SK-MEL-5 (cell line): ENCODE results near the gene PROKR2. TPM values are rescaled to one million over a fixed set of nuclear protein-coding genes. Genes with fewer than 3 reads are reported as not detected.

Source experiments
- DNase-seq: peaks from one replicate; pipeline ENCODE4 v3.0.0-alpha.2; 2016; ENCODE audit warnings: low read depth, low spot score
- in situ Hi-C: cut with HindIII; loops from 2 replicates; pipeline ENCODE4 v1.10.0; 2016; ENCODE audit warnings: low sequenced_read_pairs, high pct_unique_total_duplicates, low pct_unique_long_range_greater_than_20kb
- small RNA-seq, 2 experiments: library from RNA; depleted of rRNA; stranded (forward); fragments of <200 nt; gene quantifications; one replicate each; pipeline ENCODE3, GENCODE V24; 2014
- total RNA-seq: library from RNA; depleted of rRNA; stranded (reverse); fragments of >200 nt; shearing (Covaris generic); gene quantifications from 2 replicates; pipeline ENCODE4 v1.2.3, GENCODE V29; 2014; rRNA removed

The PROKR2 gene
- total RNA-seq, 1 experiment from 2014 or later, result not detected

- in situ Hi-C loops, result no loop called here
- no peak for DNase-seq
Measured at GRCh38 chr20:5309971-5310370, 6.8 kb downstream of the PROKR2 start.

- DNase-seq, result no peak
- in situ Hi-C loops, result no loop called here
Measured at GRCh38 chr20:5298811-5299210, 17.9 kb downstream of the PROKR2 start.

- DNase-seq, result no peak
- in situ Hi-C loops, result no loop called here
Measured at GRCh38 chr20:5297280-5298004, 19.3 kb downstream of the PROKR2 start.

- in situ Hi-C loops, result no loop called here
Measured at GRCh38 chr20:5290596-5290995, 26.2 kb downstream of the PROKR2 start.

GRCh38 chr20:5282561-5282960, 34.2 kb downstream of the PROKR2 start:
- in situ Hi-C loops, result no loop called here
- DNase-seq, result no peak

More at GRCh38 chr20:5290596-5290995, 26.2 kb downstream of the PROKR2 start:
- no peak for DNase-seq

- no peak for DNase-seq
- in situ Hi-C loops, result no loop called here
Measured at GRCh38 chr20:5279661-5280060, 37.1 kb downstream of the PROKR2 start.

- in situ Hi-C loops, result no loop called here
- DNase-seq, result no peak
Measured at GRCh38 chr20:5272268-5272667, 44.5 kb downstream of the PROKR2 start.

GRCh38 chr20:5270603-5271002, 46.2 kb downstream of the PROKR2 start:
- DNase-seq, result no peak
- in situ Hi-C loops, result no loop called here

- DNase-seq, result no peak
- in situ Hi-C loops, result no loop called here
Measured at GRCh38 chr20:5268449-5268848, 48.3 kb downstream of the PROKR2 start.

- in situ Hi-C loops, result no loop called here
- DNase-seq, result no peak
Measured at GRCh38 chr20:5267092-5267491, 49.7 kb downstream of the PROKR2 start.

Small RNA genes within 50 kb of the gene (small RNA-seq; reads per million reads assigned to genes)
- gene RNA5-8SP7, result 0 reads per million in 2 experiments

Other genes with a start within 250 kb of the PROKR2 start
- gene TMEM230, start 203.9 kb downstream of the PROKR2 start, total RNA-seq, result 391 and 428 TPM in 2 replicates
- gene PCNA, start 197.0 kb downstream of the PROKR2 start, total RNA-seq, result 247 and 249 TPM in 2 replicates
- 66.3 and 75.2 TPM in 2 replicates for gene CDS2, start 189.9 kb downstream of the PROKR2 start, total RNA-seq